ENCODE measurements around the gene PGC. TPM values are rescaled to one million over a fixed set of nuclear protein-coding genes. Genes with fewer than 3 reads are reported as not detected.
A peak's percentile ranks its signal among the peaks of the same experiment; 100 is the strongest.

The PGC gene
- total and polyA plus RNA-seq, 9 of the 15 experiments (the other 6 are each of a cell fraction or from before 2014, with no cell fraction given) = 0.17 to 0.40 TPM; not detected in 7

DNA sequence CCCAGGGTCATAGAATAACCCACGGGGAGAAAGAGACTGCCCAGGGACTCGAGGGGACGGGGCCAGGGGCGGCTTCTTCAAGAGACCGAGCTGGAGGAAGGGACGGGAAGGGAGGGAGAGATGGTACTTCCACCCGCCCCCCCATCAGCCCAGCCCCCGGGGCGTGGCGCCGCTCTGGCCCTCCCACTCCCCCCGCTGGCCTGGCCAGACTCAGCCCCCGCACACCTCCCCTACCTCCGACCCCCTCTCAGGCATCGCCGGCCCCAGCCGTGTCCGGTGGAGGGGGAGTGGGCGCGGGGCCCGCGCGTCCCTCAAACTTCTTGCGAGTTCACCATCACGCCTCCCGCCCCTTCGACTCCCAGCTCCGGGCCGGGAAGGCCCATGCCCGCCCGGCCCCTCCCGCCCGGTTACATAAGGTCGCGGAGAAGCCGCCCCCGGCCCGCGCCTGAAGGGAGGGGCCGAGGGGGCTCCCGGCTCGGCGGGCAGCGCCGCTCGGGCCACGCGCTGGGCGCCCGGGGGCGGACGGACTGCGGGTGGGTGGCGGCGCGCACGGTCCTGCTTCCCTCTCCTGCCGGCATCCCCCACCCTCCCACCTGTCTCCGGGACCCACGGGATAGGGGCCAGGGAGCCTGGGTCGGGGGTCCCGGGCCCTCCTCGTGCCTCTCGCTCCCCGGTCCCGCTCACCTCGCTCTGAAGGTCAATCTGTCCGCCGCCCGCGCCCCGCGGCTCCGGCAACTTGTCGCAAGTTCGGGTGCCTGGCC, 12.4 kb downstream of the PGC start:
- Histone ChIP-seq H3K36me3 (ENCODE audit: control insufficient read depth, insufficient read depth, low read length) (no peaks in the 10 kb centered on the region), H3K79me2 (ENCODE audit: control insufficient read depth, insufficient read depth, low read length) (no peaks in the 10 kb centered on the region), H3K27ac (ENCODE audit: extremely low read depth, low read depth, low read length) (no peak overlapping the region), H3K9ac (ENCODE audit: insufficient read depth in 1 of 2, low read depth in 2 of 2, low read length in 2 of 2) (peak overlapping the region; percentile 50 to 92; a peak in 3 of 4 replicates), H3K9me3 (replicated peaks; ENCODE audit: control insufficient read depth, insufficient read depth, low read depth, low read length) (no peaks in the 10 kb centered on the region), H3K4me3 (peak overlapping the region; percentile 63), H4K20me1 (replicated peaks; ENCODE audit: control insufficient read depth, insufficient read depth, low read length) (peaks cover 4% of the 10 kb centered on the region), H3K4me1 (replicated peaks in 1 of 2; ENCODE audit: control insufficient read depth in 2 of 2, insufficient read depth in 2 of 2, low read length in 2 of 2) (peaks cover 5 to 29% of the 10 kb centered on the region in 2 experiments), H3K9me1 (ENCODE audit: control insufficient read depth, insufficient read depth, low read length) (no peaks in the 10 kb centered on the region), H3K4me2 (ENCODE audit: insufficient read depth, low read length) (peak overlapping the region; percentile 85), H2AFZ (ENCODE audit: low read depth, low read length) (peak overlapping the region; percentile 81), H3K27me3 (ENCODE audit: control insufficient read depth in 2 of 2, insufficient read depth in 2 of 2, low read length in 2 of 2) (peaks cover 2 to 31% of the 10 kb centered on the region in 2 experiments; a peak in 3 of 5 replicates)
- BruUV-seq (replicated peaks) = no TSS peak
- intact Hi-C loops (cut with micrococcal nuclease) (loop anchor here (1.0 to 2.0 kb wide), 2 partner anchors 32 to 41 kb away; no protein-coding TSS in a partner anchor), in situ Hi-C loops (cut with MboI) (loop anchor here (5.0 kb wide), 1 partner anchor 37 kb away; no protein-coding TSS in a partner anchor)
- POLR2A ChIA-PET = interaction anchor here (0.6 to 1.5 kb wide), 5 partner anchors 32 to 1466 kb away, joined by 3 to 5 read pairs (median 4); no protein-coding TSS in a partner anchor
- CTCF ChIA-PET (ENCODE audit: low intra/inter-chr PET ratio) = interaction anchor here (0.8 to 2.6 kb wide), 4 partner anchors 41 to 309 kb away, joined by 3 to 19 read pairs (median 8); partner anchors contain the start of gene FRS3
- 0% methylated on average over 26 of the region's 76 CpGs for WGBS (ENCODE audit: insufficient coverage, low coverage, missing lambda C conversion rate)
- peak; percentile 77 to 91 (median 88) for DNase-seq (ENCODE audit: extremely low read depth in 1 of 4, low spot score in 3 of 4)
- no peak for FAIRE-seq
- ATAC-seq = peak; percentile 74
- no peak for TF ChIP-seq DDX20 (tag; IDR thresholded peaks at IDR 0.05; ENCODE audit: low read depth)
- TF ChIP-seq ZNF589 (CRISPR knock-in tag; IDR thresholded peaks at IDR 0.05; ENCODE audit: low read depth) = no peak
- TF ChIP-seq KDM4B (IDR thresholded peaks at IDR 0.05; ENCODE audit: borderline replicate concordance in 2 of 2, low read depth in 1 of 2) = 0 out of 4 replicates have a peak, but pooled peaks of 1 of the 2 experiments have one; percentile 5
- TF ChIP-seq CSDE1 (IDR thresholded peaks at IDR 0.05) = no peak
- TF ChIP-seq ZBED1 (IDR thresholded peaks at IDR 0.05) = no peak
- TF ChIP-seq, protein P1, sequence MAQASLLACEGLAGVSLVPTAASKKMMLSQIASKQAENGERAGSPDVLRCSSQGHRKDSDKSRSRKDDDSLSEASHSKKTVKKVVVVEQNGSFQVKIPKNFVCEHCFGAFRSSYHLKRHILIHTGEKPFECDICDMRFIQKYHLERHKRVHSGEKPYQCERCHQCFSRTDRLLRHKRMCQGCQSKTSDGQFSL (CRISPR knock-in tag; IDR thresholded peaks at IDR 0.05) = peak; percentile 84
- TF ChIP-seq, protein P1 (tag; IDR thresholded peaks at IDR 0.05) = peak in 1 of 2 experiments; percentile 86; a peak in 2 of 4 replicates
- no peak for TF ChIP-seq HNRNPUL1 (IDR thresholded peaks at IDR 0.05; ENCODE audit: low read length)
- no peak for TF ChIP-seq ZNF140 (CRISPR knock-in tag; IDR thresholded peaks at IDR 0.05)
- TF ChIP-seq PHF21A (IDR thresholded peaks at IDR 0.05; ENCODE audit: borderline replicate concordance, low read depth) = no peak
- peak; percentile 60 for TF ChIP-seq SP1 (CRISPR knock-in tag; IDR thresholded peaks at IDR 0.05)
- TF ChIP-seq, protein P2, sequence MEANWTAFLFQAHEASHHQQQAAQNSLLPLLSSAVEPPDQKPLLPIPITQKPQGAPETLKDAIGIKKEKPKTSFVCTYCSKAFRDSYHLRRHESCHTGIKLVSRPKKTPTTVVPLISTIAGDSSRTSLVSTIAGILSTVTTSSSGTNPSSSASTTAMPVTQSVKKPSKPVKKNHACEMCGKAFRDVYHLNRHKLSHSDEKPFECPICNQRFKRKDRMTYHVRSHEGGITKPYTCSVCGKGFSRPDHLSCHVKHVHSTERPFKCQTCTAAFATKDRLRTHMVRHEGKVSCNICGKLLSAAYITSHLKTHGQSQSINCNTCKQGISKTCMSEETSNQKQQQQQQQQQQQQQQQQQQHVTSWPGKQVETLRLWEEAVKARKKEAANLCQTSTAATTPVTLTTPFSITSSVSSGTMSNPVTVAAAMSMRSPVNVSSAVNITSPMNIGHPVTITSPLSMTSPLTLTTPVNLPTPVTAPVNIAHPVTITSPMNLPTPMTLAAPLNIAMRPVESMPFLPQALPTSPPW (CRISPR knock-in tag; IDR thresholded peaks at IDR 0.05) = peak; percentile 77
- TF ChIP-seq NR2C1 (IDR thresholded peaks at IDR 0.05) = no peak
- TF ChIP-seq NR2C1 (tag; IDR thresholded peaks at IDR 0.05) = no peak
- TF ChIP-seq, protein P3, sequence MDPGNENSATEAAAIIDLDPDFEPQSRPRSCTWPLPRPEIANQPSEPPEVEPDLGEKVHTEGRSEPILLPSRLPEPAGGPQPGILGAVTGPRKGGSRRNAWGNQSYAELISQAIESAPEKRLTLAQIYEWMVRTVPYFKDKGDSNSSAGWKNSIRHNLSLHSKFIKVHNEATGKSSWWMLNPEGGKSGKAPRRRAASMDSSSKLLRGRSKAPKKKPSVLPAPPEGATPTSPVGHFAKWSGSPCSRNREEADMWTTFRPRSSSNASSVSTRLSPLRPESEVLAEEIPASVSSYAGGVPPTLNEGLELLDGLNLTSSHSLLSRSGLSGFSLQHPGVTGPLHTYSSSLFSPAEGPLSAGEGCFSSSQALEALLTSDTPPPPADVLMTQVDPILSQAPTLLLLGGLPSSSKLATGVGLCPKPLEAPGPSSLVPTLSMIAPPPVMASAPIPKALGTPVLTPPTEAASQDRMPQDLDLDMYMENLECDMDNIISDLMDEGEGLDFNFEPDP (CRISPR knock-in tag; IDR thresholded peaks at IDR 0.05) = no peak
- TF ChIP-seq, protein P4, sequence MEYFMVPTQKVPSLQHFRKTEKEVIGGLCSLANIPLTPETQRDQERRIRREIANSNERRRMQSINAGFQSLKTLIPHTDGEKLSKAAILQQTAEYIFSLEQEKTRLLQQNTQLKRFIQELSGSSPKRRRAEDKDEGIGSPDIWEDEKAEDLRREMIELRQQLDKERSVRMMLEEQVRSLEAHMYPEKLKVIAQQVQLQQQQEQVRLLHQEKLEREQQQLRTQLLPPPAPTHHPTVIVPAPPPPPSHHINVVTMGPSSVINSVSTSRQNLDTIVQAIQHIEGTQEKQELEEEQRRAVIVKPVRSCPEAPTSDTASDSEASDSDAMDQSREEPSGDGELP (CRISPR knock-in tag; IDR thresholded peaks at IDR 0.05; ENCODE audit: borderline replicate concordance) = peak; percentile 46; the same call in 1 of the 2 replicates
- TF ChIP-seq RUNX1 (IDR thresholded peaks at IDR 0.05; ENCODE audit: low read depth) = no peak
